H1 (cell line): ENCODE results near the gene ALG14. TPM values are rescaled to one million over a fixed set of nuclear protein-coding genes. Genes with fewer than 3 reads are reported as not detected.

ENCODE experiments used
- ATF2 ChIP-seq: IDR thresholded peaks from 2 replicates; pipeline ENCODE4 v1.6.1; 2012; ENCODE audit warnings: low read length, inconsistent platforms
- CHD7 ChIP-seq: fragments of 300-600 bp; sonication (generic); IDR thresholded peaks from 2 replicates; pipeline ENCODE4 v1.7.1; 2012; ENCODE audit warnings: low read length, moderate library complexity, mild to moderate bottlenecking, inconsistent platforms; ENCODE audit not compliant: insufficient replicate concordance
- CTBP2 ChIP-seq: IDR thresholded peaks from 2 replicates; pipeline ENCODE4 v1.7.0; 2011; ENCODE audit warnings: borderline replicate concordance, mild to moderate bottlenecking, moderate library complexity, mixed read lengths, low read length; ENCODE audit not compliant: insufficient read depth, insufficient read length
- KDM4A ChIP-seq: IDR thresholded peaks from one replicate; pipeline ENCODE4 v1.7.1; 2012; ENCODE audit warnings: low read depth, mild to moderate bottlenecking, moderate library complexity, low read length, inconsistent platforms; ENCODE audit not compliant: severe bottlenecking
- RFX5 ChIP-seq: IDR thresholded peaks from 2 replicates; pipeline ENCODE4 v1.6.1; 2011; ENCODE audit warnings: low read depth, low read length, improper control_type of control experiment, borderline replicate concordance
- SP4 ChIP-seq: IDR thresholded peaks from 2 replicates; pipeline ENCODE4 v1.6.1; 2012; ENCODE audit warnings: low read length, inconsistent platforms
- TCF12 ChIP-seq: IDR thresholded peaks from 2 replicates; pipeline ENCODE4 v1.6.1; 2011; ENCODE audit warnings: low read depth, mild to moderate bottlenecking, low read length
- polyA plus RNA-seq, 7 experiments: library from polyadenylated mRNA; depleted of rRNA in 3 of 7; stranded (reverse) in 5 of 7; unstranded in 2 of 7; fragments of >200 nt in 5 of 7; fragments of 200-250 nt in 2 of 7; gene quantifications; 1 replicate in 5 of 7; 2 replicates in 1 of 7; 4 replicates in 1 of 7; pipeline versions ENCODE4 v1.2.1 to v1.2.3, GENCODE V29; 2011 to 2013; ENCODE audit warnings: missing spikeins in 2 of 7, mixed read lengths in 2 of 7
- total RNA-seq: library from RNA; stranded (reverse); fragmentation: NEBNext Ultra II Directional; extraction: Animal tissue kit (Norgen Biotek cat#: 25700); gene quantifications from 2 replicates; pipeline ENCODE4 v1.2.1, GENCODE V29; 2021

The ALG14 gene
- total and polyA plus RNA-seq, 2 of the 8 experiments (the other 6 are each of a cell fraction or from before 2014, with no cell fraction given): 0.95 to 1.3 TPM

GRCh38 chr1:95002540-95003432, 70.0 kb downstream of the ALG14 start (continued):
- no peak for TF ChIP-seq CHD7
- TF ChIP-seq RFX5: no peak
- TF ChIP-seq ATF2: no peak
- TF ChIP-seq KDM4A: no peak
- no peak for TF ChIP-seq CTBP2
- TF ChIP-seq SP4: no peak
- no peak for TF ChIP-seq TCF12
- TF ChIP-seq, all 59 proteins: peak for 0
